HEK293 (cell line): Measurements from ENCODE around the gene SMAD7.
A peak's percentile ranks its signal among the peaks of the same experiment; 100 is the strongest.

Source experiments
- GFI1B ChIP-seq: fragments of 450-650 bp; formaldehyde crosslinking; IDR thresholded peaks from 2 replicates; pipeline ENCODE4 v1.5.1; 2016; ENCODE audit warnings: missing biosample characterization, missing genetic modification characterization
- GLI4 ChIP-seq: fragments of 450-650 bp; formaldehyde crosslinking; IDR thresholded peaks from 2 replicates; pipeline ENCODE4 v1.5.1; 2016; ENCODE audit warnings: missing biosample characterization, missing genetic modification characterization
- GLIS2 ChIP-seq: fragments of 450-650 bp; formaldehyde crosslinking; IDR thresholded peaks from 2 replicates; pipeline ENCODE4 v1.5.1; 2016; ENCODE audit warnings: missing biosample characterization, missing genetic modification characterization
- HOXD13 ChIP-seq: sonication (generic); formaldehyde crosslinking; IDR thresholded peaks from 2 replicates; pipeline ENCODE4 v1.8.0; 2022; ENCODE audit warnings: missing genetic modification reagents, borderline replicate concordance
- KLF10 ChIP-seq: fragments of 450-650 bp; IDR thresholded peaks from 2 replicates; pipeline ENCODE4 v1.5.1; 2018; ENCODE audit warnings: missing biosample characterization, mild to moderate bottlenecking, missing genetic modification characterization
- MEIS1 ChIP-seq: sonication (generic); formaldehyde crosslinking; IDR thresholded peaks from 2 replicates; pipeline ENCODE4 v1.8.1; 2022; ENCODE audit warnings: missing genetic modification reagents, mild to moderate bottlenecking, borderline replicate concordance
- MZF1 ChIP-seq: fragments of 450-650 bp; formaldehyde crosslinking; IDR thresholded peaks from 2 replicates; pipeline ENCODE4 v1.5.1; 2017; ENCODE audit warnings: missing biosample characterization, missing genetic modification characterization, borderline replicate concordance
- SCRT2 ChIP-seq: fragments of 450-650 bp; formaldehyde crosslinking; IDR thresholded peaks from 2 replicates; pipeline ENCODE4 v1.5.1; 2016; ENCODE audit warnings: missing biosample characterization, missing genetic modification characterization
- WT1 ChIP-seq: fragments of 450-650 bp; formaldehyde crosslinking; IDR thresholded peaks from 2 replicates; pipeline ENCODE4 v1.5.1; 2016; ENCODE audit warnings: missing biosample characterization, missing genetic modification characterization
- ZBTB21 ChIP-seq: fragments of 450-650 bp; formaldehyde crosslinking; IDR thresholded peaks from 2 replicates; pipeline ENCODE4 v1.5.1; 2017; ENCODE audit warnings: missing biosample characterization, missing genetic modification characterization
- ZBTB48 ChIP-seq: fragments of 450-650 bp; formaldehyde crosslinking; IDR thresholded peaks from 2 replicates; pipeline ENCODE4 v1.5.1; 2016; ENCODE audit warnings: missing biosample characterization, missing genetic modification characterization
- ZFHX2 ChIP-seq: fragments of 450-650 bp; formaldehyde crosslinking; conservative IDR thresholded peaks from 2 replicates; pipeline ENCODE4 v1.5.1; 2016; ENCODE audit warnings: missing biosample characterization, missing genetic modification characterization
- ZNF114 ChIP-seq: fragments of 450-650 bp; formaldehyde crosslinking; IDR thresholded peaks from 2 replicates; pipeline ENCODE4 v1.5.0; 2017; ENCODE audit warnings: missing biosample characterization, missing genetic modification characterization
- ZNF146 ChIP-seq: fragments of 450-650 bp; formaldehyde crosslinking; IDR thresholded peaks from 2 replicates; pipeline ENCODE4 v1.5.1; 2016; ENCODE audit warnings: missing biosample characterization, missing genetic modification characterization
- ZNF157 ChIP-seq: fragments of 450-650 bp; formaldehyde crosslinking; IDR thresholded peaks from 2 replicates; pipeline ENCODE4 v1.5.1; 2016; ENCODE audit warnings: missing biosample characterization, missing genetic modification characterization
- ZNF175 ChIP-seq: fragments of 450-650 bp; formaldehyde crosslinking; IDR thresholded peaks from 2 replicates; pipeline ENCODE4 v1.5.1; 2016; ENCODE audit warnings: missing biosample characterization, missing genetic modification characterization
- ZNF335 ChIP-seq: fragments of 450-650 bp; formaldehyde crosslinking; conservative IDR thresholded peaks from 2 replicates; pipeline ENCODE4 v1.5.1; 2016; ENCODE audit warnings: missing biosample characterization, missing genetic modification characterization
- ZNF341 ChIP-seq: fragments of 450-650 bp; formaldehyde crosslinking; IDR thresholded peaks from 2 replicates; pipeline ENCODE4; 2016; ENCODE audit warnings: low read depth, missing biosample characterization, missing genetic modification characterization
- ZNF366 ChIP-seq: fragments of 450-650 bp; formaldehyde crosslinking; conservative IDR thresholded peaks from 2 replicates; pipeline ENCODE4 v1.5.1; 2016; ENCODE audit warnings: missing biosample characterization, missing genetic modification characterization
- ZNF416 ChIP-seq: fragments of 450-650 bp; formaldehyde crosslinking; IDR thresholded peaks from 2 replicates; pipeline ENCODE4 v1.5.1; 2016; ENCODE audit warnings: missing biosample characterization, missing genetic modification characterization
- ZNF529 ChIP-seq: fragments of 450-650 bp; formaldehyde crosslinking; IDR thresholded peaks from 2 replicates; pipeline ENCODE4 v1.5.1; 2017; ENCODE audit warnings: missing genetic modification characterization, missing biosample characterization; ENCODE audit not compliant: insufficient replicate concordance
- ZNF560 ChIP-seq: fragments of 450-650 bp; formaldehyde crosslinking; IDR thresholded peaks from 2 replicates; pipeline ENCODE4 v1.5.1; 2017; ENCODE audit warnings: missing biosample characterization, missing genetic modification characterization, borderline replicate concordance
- ZNF624 ChIP-seq: fragments of 450-650 bp; formaldehyde crosslinking; IDR thresholded peaks from 2 replicates; pipeline ENCODE4 v1.5.1; 2017; ENCODE audit warnings: missing biosample characterization, missing genetic modification characterization
- ZNF785 ChIP-seq: fragments of 450-650 bp; formaldehyde crosslinking; IDR thresholded peaks from 2 replicates; pipeline ENCODE4 v1.5.1; 2016; ENCODE audit warnings: missing biosample characterization, missing genetic modification characterization
- ZNF837 ChIP-seq: fragments of 450-650 bp; formaldehyde crosslinking; IDR thresholded peaks from 2 replicates; pipeline ENCODE4 v1.5.1; 2016; ENCODE audit warnings: missing biosample characterization, missing genetic modification characterization
- ZSCAN23 ChIP-seq: fragments of 450-650 bp; formaldehyde crosslinking; IDR thresholded peaks from 2 replicates; pipeline ENCODE4 v1.5.1; 2016; ENCODE audit warnings: missing biosample characterization, missing genetic modification characterization
- TF ChIP-seq, protein P1 (sequence below): fragments of 450-650 bp; formaldehyde crosslinking; IDR thresholded peaks from 2 replicates; pipeline ENCODE4 v1.5.1; 2017; ENCODE audit warnings: missing biosample characterization, mild to moderate bottlenecking, missing genetic modification characterization, moderate library complexity
- TF ChIP-seq, protein P2 (sequence below): fragments of 450-650 bp; formaldehyde crosslinking; IDR thresholded peaks from 2 replicates; pipeline ENCODE4 v1.5.1; 2016; ENCODE audit warnings: missing biosample characterization, missing genetic modification characterization
- TF ChIP-seq, protein P3 (sequence below): fragments of 450-650 bp; formaldehyde crosslinking; IDR thresholded peaks from 2 replicates; pipeline ENCODE4 v1.5.1; 2016; ENCODE audit warnings: missing biosample characterization, missing genetic modification characterization
- TF ChIP-seq, protein P4 (sequence below): fragments of 450-650 bp; formaldehyde crosslinking; IDR thresholded peaks from 2 replicates; pipeline ENCODE4 v1.5.1; 2016; ENCODE audit warnings: missing biosample characterization, missing genetic modification characterization
- TF ChIP-seq, protein P5 (sequence below): fragments of 450-650 bp; formaldehyde crosslinking; IDR thresholded peaks from 2 replicates; pipeline ENCODE4 v1.5.1; 2017; ENCODE audit warnings: missing biosample characterization, missing genetic modification characterization

Gene SMAD7

DNA sequence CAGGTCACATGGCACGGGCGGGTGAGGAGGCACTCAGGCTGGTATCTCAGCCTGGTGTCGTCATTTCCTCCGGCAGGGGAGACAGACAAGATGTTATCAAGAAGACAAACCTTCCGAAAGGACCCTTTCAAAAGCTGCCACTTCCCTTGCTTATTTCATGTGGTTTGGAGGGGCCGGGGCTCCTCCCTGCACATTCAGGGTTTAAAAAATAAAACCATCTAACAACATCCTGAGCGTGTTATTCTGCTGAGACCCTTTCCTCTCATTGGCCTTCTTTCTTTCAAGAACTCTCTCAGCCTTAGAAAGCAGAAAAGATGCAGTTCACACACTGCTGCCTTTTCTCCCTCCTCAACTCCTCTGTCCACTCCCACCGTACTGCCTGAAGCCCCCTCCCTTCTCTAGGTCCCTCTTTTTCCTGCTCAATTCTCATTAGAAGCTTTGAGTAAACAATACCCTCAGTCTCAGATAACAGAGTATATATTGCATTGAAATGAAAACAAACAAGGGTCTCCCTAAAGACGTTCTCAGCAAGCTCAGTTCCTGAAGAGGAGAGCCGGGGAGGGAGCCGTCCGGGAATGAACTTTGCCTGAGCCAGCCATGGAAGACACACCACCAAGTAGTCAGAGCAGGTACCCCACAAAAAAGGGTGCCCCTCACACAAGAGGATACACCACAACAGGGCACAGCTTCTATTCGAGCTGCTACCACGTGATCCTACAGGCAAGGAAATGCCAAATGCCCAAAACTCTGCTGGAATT is 9.7 kb downstream of the SMAD7 start (continued):
- TF ChIP-seq ZSCAN23 (tag by site-specific recombination) = 0 out of 2 replicates have a peak, but pooled peaks have one; percentile 43
- peak; percentile 2; the same call in 1 of the 2 replicates for TF ChIP-seq GFI1B (tag by site-specific recombination)
- TF ChIP-seq ZBTB21 = 0 out of 2 replicates have a peak, but pooled peaks have one; percentile 25
- TF ChIP-seq, protein P1, sequence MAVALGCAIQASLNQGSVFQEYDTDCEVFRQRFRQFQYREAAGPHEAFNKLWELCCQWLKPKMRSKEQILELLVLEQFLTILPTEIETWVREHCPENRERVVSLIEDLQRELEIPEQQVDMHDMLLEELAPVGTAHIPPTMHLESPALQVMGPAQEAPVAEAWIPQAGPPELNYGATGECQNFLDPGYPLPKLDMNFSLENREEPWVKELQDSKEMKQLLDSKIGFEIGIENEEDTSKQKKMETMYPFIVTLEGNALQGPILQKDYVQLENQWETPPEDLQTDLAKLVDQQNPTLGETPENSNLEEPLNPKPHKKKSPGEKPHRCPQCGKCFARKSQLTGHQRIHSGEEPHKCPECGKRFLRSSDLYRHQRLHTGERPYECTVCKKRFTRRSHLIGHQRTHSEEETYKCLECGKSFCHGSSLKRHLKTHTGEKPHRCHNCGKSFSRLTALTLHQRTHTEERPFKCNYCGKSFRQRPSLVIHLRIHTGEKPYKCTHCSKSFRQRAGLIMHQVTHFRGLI (tag by site-specific recombination) = no peak; the same call in 1 of the 2 replicates
- TF ChIP-seq, protein P2, sequence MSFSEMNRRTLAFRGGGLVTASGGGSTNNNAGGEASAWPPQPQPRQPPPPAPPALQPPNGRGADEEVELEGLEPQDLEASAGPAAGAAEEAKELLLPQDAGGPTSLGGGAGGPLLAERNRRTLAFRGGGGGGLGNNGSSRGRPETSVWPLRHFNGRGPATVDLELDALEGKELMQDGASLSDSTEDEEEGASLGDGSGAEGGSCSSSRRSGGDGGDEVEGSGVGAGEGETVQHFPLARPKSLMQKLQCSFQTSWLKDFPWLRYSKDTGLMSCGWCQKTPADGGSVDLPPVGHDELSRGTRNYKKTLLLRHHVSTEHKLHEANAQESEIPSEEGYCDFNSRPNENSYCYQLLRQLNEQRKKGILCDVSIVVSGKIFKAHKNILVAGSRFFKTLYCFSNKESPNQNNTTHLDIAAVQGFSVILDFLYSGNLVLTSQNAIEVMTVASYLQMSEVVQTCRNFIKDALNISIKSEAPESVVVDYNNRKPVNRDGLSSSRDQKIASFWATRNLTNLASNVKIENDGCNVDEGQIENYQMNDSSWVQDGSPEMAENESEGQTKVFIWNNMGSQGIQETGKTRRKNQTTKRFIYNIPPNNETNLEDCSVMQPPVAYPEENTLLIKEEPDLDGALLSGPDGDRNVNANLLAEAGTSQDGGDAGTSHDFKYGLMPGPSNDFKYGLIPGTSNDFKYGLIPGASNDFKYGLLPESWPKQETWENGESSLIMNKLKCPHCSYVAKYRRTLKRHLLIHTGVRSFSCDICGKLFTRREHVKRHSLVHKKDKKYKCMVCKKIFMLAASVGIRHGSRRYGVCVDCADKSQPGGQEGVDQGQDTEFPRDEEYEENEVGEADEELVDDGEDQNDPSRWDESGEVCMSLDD (tag by site-specific recombination) = no peak
- TF ChIP-seq ZNF335 = peak; percentile 17
- TF ChIP-seq ZFHX2 (tag by site-specific recombination) = no peak
- no peak for TF ChIP-seq ZNF146
- TF ChIP-seq ZNF624 (tag by site-specific recombination) = no peak
- TF ChIP-seq, protein P3, sequence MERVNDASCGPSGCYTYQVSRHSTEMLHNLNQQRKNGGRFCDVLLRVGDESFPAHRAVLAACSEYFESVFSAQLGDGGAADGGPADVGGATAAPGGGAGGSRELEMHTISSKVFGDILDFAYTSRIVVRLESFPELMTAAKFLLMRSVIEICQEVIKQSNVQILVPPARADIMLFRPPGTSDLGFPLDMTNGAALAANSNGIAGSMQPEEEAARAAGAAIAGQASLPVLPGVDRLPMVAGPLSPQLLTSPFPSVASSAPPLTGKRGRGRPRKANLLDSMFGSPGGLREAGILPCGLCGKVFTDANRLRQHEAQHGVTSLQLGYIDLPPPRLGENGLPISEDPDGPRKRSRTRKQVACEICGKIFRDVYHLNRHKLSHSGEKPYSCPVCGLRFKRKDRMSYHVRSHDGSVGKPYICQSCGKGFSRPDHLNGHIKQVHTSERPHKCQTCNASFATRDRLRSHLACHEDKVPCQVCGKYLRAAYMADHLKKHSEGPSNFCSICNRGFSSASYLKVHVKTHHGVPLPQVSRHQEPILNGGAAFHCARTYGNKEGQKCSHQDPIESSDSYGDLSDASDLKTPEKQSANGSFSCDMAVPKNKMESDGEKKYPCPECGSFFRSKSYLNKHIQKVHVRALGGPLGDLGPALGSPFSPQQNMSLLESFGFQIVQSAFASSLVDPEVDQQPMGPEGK = peak; percentile 80; the same call in 1 of the 2 replicates
- no peak for TF ChIP-seq ZNF785
- TF ChIP-seq MEIS1 (CRISPR knock-in tag) = no peak
- peak; percentile 82 for TF ChIP-seq ZNF366 (tag by site-specific recombination)
- TF ChIP-seq ZNF157 (tag by site-specific recombination) = no peak
- no peak for TF ChIP-seq ZNF416 (tag by site-specific recombination)
- TF ChIP-seq, protein P4, sequence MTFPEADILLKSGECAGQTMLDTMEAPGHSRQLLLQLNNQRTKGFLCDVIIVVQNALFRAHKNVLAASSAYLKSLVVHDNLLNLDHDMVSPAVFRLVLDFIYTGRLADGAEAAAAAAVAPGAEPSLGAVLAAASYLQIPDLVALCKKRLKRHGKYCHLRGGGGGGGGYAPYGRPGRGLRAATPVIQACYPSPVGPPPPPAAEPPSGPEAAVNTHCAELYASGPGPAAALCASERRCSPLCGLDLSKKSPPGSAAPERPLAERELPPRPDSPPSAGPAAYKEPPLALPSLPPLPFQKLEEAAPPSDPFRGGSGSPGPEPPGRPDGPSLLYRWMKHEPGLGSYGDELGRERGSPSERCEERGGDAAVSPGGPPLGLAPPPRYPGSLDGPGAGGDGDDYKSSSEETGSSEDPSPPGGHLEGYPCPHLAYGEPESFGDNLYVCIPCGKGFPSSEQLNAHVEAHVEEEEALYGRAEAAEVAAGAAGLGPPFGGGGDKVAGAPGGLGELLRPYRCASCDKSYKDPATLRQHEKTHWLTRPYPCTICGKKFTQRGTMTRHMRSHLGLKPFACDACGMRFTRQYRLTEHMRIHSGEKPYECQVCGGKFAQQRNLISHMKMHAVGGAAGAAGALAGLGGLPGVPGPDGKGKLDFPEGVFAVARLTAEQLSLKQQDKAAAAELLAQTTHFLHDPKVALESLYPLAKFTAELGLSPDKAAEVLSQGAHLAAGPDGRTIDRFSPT (tag by site-specific recombination) = 0 out of 2 replicates have a peak, but pooled peaks have one; percentile 38
- no peak for TF ChIP-seq ZNF114
- no peak for TF ChIP-seq GLIS2 (tag by site-specific recombination)
- peak; percentile 94 for TF ChIP-seq WT1 (tag by site-specific recombination)
- peak; percentile 51; the same call in 1 of the 2 replicates for TF ChIP-seq ZNF341 (tag by site-specific recombination)
- TF ChIP-seq HOXD13 (CRISPR knock-in tag) = no peak
- TF ChIP-seq KLF10 = peak; percentile 50
- no peak for TF ChIP-seq SCRT2
- TF ChIP-seq ZNF175 (tag by site-specific recombination) = no peak
- no peak for TF ChIP-seq ZNF837 (tag by site-specific recombination)
- TF ChIP-seq ZNF560 (tag by site-specific recombination) = no peak
- TF ChIP-seq, protein P5, sequence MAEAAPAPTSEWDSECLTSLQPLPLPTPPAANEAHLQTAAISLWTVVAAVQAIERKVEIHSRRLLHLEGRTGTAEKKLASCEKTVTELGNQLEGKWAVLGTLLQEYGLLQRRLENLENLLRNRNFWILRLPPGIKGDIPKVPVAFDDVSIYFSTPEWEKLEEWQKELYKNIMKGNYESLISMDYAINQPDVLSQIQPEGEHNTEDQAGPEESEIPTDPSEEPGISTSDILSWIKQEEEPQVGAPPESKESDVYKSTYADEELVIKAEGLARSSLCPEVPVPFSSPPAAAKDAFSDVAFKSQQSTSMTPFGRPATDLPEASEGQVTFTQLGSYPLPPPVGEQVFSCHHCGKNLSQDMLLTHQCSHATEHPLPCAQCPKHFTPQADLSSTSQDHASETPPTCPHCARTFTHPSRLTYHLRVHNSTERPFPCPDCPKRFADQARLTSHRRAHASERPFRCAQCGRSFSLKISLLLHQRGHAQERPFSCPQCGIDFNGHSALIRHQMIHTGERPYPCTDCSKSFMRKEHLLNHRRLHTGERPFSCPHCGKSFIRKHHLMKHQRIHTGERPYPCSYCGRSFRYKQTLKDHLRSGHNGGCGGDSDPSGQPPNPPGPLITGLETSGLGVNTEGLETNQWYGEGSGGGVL (tag by site-specific recombination) = peak; percentile 87
- TF ChIP-seq ZBTB48 = peak; percentile 24; the same call in 1 of the 2 replicates
- TF ChIP-seq GLI4 = no peak
- peak; percentile 22; the same call in 1 of the 2 replicates for TF ChIP-seq MZF1
- TF ChIP-seq ZNF529 (tag by site-specific recombination) = no peak
